ENCODE measurements around the gene PMPCA.

The PMPCA gene

DNA sequence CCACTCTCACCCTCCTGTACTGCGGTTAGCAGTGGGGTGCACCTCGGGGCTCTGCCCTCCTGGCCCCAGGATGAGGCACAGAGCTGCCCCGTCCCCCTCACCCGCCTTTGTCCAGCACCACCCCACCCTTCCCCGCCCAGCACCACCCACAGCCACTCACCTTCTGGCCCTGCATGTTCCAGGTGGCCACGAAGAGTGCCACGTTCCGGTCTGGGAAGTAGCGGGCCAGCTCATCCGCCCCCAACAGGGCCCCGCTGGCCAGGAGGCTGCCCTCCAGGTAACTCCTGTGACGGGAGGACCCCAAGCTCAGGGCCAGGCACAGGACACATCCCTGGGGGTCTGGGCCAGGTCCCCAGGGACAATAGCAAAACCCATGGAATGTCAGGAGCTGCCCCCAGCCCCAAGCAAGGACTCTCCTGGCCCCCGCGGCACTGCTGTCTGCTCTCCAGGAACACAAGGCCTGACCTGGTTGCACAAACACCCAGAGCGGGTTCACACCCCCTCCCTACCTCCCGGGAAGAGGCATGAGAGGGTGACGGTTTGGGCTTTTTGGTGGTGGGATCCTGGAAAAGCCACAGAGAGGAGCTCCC is 24.2 kb downstream of the PMPCA start:
- TF ChIP-seq EP300 (IDR thresholded peaks at IDR 0.05; ENCODE audit: borderline replicate concordance) = no peak
- no peak for TF ChIP-seq EGR1 (IDR thresholded peaks at IDR 0.05)
- no peak for TF ChIP-seq TEAD4 (IDR thresholded peaks at IDR 0.05)
- TF ChIP-seq CEBPB (IDR thresholded peaks at IDR 0.05) = no peak
- TF ChIP-seq TCF12 (IDR thresholded peaks at IDR 0.05; ENCODE audit: low read depth) = no peak
- no peak for TF ChIP-seq TAF1 (IDR thresholded peaks at IDR 0.05; ENCODE audit: low read depth)
- TF ChIP-seq, protein P1, sequence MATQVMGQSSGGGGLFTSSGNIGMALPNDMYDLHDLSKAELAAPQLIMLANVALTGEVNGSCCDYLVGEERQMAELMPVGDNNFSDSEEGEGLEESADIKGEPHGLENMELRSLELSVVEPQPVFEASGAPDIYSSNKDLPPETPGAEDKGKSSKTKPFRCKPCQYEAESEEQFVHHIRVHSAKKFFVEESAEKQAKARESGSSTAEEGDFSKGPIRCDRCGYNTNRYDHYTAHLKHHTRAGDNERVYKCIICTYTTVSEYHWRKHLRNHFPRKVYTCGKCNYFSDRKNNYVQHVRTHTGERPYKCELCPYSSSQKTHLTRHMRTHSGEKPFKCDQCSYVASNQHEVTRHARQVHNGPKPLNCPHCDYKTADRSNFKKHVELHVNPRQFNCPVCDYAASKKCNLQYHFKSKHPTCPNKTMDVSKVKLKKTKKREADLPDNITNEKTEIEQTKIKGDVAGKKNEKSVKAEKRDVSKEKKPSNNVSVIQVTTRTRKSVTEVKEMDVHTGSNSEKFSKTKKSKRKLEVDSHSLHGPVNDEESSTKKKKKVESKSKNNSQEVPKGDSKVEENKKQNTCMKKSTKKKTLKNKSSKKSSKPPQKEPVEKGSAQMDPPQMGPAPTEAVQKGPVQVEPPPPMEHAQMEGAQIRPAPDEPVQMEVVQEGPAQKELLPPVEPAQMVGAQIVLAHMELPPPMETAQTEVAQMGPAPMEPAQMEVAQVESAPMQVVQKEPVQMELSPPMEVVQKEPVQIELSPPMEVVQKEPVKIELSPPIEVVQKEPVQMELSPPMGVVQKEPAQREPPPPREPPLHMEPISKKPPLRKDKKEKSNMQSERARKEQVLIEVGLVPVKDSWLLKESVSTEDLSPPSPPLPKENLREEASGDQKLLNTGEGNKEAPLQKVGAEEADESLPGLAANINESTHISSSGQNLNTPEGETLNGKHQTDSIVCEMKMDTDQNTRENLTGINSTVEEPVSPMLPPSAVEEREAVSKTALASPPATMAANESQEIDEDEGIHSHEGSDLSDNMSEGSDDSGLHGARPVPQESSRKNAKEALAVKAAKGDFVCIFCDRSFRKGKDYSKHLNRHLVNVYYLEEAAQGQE (IDR thresholded peaks at IDR 0.05; ENCODE audit: low read depth) = no peak

DNA sequence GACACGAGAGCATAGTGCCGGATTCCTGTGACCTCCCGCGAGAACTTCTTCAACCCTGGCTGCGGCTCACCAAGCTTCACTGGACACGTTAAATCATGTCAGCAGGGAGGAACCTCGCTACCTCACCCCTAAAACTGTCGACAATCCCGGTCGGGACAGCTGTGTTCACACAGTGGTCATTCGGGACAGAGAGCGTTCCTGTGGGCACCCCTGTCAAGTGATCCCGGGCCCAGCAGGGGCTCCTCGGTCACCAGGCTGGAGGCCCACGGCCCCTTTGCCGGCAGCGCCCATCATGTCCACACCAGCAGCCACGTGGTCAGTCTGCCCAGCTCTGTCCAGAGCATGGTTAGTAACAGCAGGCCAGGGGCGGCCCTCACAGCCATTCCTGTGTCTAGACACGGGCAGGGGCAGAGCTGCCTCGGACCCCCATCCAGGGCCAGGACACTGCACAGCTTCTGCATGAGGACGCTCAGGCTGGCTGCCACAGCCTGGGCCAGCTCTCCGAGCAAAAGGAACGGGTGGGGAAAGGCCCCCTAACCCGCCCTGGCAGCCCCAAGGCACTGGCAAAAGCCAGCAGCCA is 25.7 kb downstream of the PMPCA start:
- TF ChIP-seq EGR1 (IDR thresholded peaks at IDR 0.05) (no peak), CREB1 (IDR thresholded peaks at IDR 0.05; ENCODE audit: low read depth) (no peak), TEAD4 (IDR thresholded peaks at IDR 0.05) (no peak), EP300 (IDR thresholded peaks at IDR 0.05; ENCODE audit: borderline replicate concordance) (no peak), RAD21 (IDR thresholded peaks at IDR 0.05; ENCODE audit: low read depth) (no peak), MAX (IDR thresholded peaks at IDR 0.05) (no peak), CEBPB (IDR thresholded peaks at IDR 0.05) (no peak), YY1 (IDR thresholded peaks at IDR 0.05; ENCODE audit: low read depth) (no peak), USF1 (IDR thresholded peaks at IDR 0.05) (no peak), TAF1 (IDR thresholded peaks at IDR 0.05; ENCODE audit: low read depth) (no peak), ZBTB7A (IDR thresholded peaks at IDR 0.05; ENCODE audit: low read depth) (no peak), TCF12 (IDR thresholded peaks at IDR 0.05; ENCODE audit: low read depth) (no peak), FOXM1 (IDR thresholded peaks at IDR 0.05; ENCODE audit: borderline replicate concordance, low read depth) (no peak), NFIC (IDR thresholded peaks at IDR 0.05) (no peak)
- TF ChIP-seq, protein P1 (IDR thresholded peaks at IDR 0.05; ENCODE audit: low read depth) = no peak

DNA sequence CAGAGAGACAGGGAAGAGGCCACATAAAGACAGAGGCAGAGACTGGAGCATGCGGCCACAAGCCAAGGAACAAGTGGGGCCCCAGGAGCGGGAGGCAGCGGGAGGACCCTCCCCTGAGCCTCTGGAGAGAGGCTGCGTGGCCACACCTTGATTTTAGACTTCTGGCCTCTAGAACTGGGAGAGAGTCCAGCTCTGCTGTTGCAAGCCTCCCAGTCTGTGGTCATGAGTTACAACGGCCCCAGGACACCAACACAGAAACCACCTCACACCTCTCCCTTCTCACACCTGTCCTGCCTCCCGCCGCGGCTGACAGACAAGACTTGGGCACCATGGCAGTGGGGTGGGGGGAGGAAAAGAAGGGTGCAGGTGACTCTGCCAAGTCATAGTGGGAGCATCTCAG is 27.0 kb downstream of the PMPCA start:
- TF ChIP-seq TAF1 (IDR thresholded peaks at IDR 0.05; ENCODE audit: low read depth) (no peak), RAD21 (IDR thresholded peaks at IDR 0.05; ENCODE audit: low read depth) (no peak), EP300 (IDR thresholded peaks at IDR 0.05; ENCODE audit: borderline replicate concordance) (no peak), MAX (IDR thresholded peaks at IDR 0.05) (no peak), ZBTB7A (IDR thresholded peaks at IDR 0.05; ENCODE audit: low read depth) (no peak), CEBPB (IDR thresholded peaks at IDR 0.05) (no peak), EGR1 (IDR thresholded peaks at IDR 0.05) (no peak), TEAD4 (IDR thresholded peaks at IDR 0.05) (no peak), CREB1 (IDR thresholded peaks at IDR 0.05; ENCODE audit: low read depth) (no peak), TCF12 (IDR thresholded peaks at IDR 0.05; ENCODE audit: low read depth) (no peak), YY1 (IDR thresholded peaks at IDR 0.05; ENCODE audit: low read depth) (no peak), USF1 (IDR thresholded peaks at IDR 0.05) (no peak), NFIC (IDR thresholded peaks at IDR 0.05) (no peak), FOXM1 (IDR thresholded peaks at IDR 0.05; ENCODE audit: borderline replicate concordance, low read depth) (no peak)

DNA sequence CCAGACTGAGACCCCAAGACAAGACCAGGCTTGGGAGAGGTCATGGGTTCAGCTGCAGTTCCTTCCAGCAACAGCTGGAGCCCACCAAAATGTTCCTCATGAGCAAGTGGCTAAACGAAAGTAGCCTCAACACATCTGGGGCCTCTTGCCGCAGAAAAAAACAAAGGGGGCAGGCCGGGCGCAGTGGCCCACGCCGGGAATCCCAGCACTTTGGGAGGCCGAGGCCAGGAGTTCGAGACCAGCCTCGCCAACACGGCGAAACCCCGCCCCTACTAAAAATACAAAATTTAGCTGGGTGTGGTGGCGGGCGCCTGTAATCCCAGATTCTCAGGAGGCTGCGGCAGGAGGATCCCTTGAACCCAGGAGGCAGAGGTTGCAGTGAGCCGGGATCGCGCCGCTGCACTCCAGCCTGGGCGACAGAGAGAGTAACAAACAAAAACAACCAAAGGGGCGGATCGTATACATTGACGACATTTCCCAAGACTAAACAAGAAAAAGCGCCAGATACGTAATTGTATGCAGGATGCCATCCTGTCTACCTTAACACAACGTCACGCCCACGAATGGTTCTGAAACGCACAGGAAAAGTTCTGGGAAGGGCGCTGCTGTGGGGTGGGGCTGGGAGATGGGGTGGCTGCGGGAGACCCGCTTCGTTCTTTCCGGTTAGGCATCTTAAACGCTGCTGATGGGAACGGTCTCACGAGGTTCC is 27.5 kb downstream of the PMPCA start:
- TF ChIP-seq EP300 (IDR thresholded peaks at IDR 0.05; ENCODE audit: borderline replicate concordance) (no peak), FOXM1 (IDR thresholded peaks at IDR 0.05; ENCODE audit: borderline replicate concordance, low read depth) (no peak), TEAD4 (IDR thresholded peaks at IDR 0.05) (no peak), YY1 (IDR thresholded peaks at IDR 0.05; ENCODE audit: low read depth) (no peak), EGR1 (IDR thresholded peaks at IDR 0.05) (no peak), NFIC (IDR thresholded peaks at IDR 0.05) (no peak), ZBTB7A (IDR thresholded peaks at IDR 0.05; ENCODE audit: low read depth) (no peak), RAD21 (IDR thresholded peaks at IDR 0.05; ENCODE audit: low read depth) (no peak), CEBPB (IDR thresholded peaks at IDR 0.05) (no peak), MAX (IDR thresholded peaks at IDR 0.05) (no peak), TCF12 (IDR thresholded peaks at IDR 0.05; ENCODE audit: low read depth) (no peak), CREB1 (IDR thresholded peaks at IDR 0.05; ENCODE audit: low read depth) (no peak), USF1 (IDR thresholded peaks at IDR 0.05) (no peak), TAF1 (IDR thresholded peaks at IDR 0.05; ENCODE audit: low read depth) (no peak)
- TF ChIP-seq, protein P1 (IDR thresholded peaks at IDR 0.05; ENCODE audit: low read depth) = no peak

All from Ishikawa (cell line).